GM12878 (cell line): Measurements from ENCODE around the gene CDYL. TPM values are rescaled to one million over a fixed set of nuclear protein-coding genes. Genes with fewer than 3 reads are reported as not detected.

Experiments used
- ATAC-seq: fragments of 200-7000 bp; cut with Tn5 transposase; 3 replicates; pipeline ENCODE4 v1.9.1; 2020; ENCODE audit warnings: mild to moderate bottlenecking, moderate library complexity
- BruUV-seq: library from RNA; stranded (reverse); fragments of 400-500 nt; replicated peaks from 2 replicates; lab custom pipeline; 2021; lab: Mats Ljungman, UMichigan
- CTCF ChIA-PET: fragments of 300-600 bp; sonication (Branson Sonifier 250); formaldehyde crosslinking; extraction: SDS; loops from one replicate; lab custom pipeline; 2021; ENCODE audit warnings: inconsistent platforms; lab: Yijun Ruan, JAX
- POLR2A ChIA-PET: fragments of 350-600 bp; formaldehyde crosslinking; extraction: SDS; loops from one replicate; lab custom pipeline; 2021; ENCODE audit warnings: inconsistent platforms; lab: Charles Lee
- RAD21 ChIA-PET: fragments of 300-600 bp; sonication (Branson Sonifier 250); formaldehyde crosslinking; loops from one replicate; lab custom pipeline; 2023; ENCODE audit warnings: antibody characterized with exemption; ENCODE audit not compliant: unreplicated experiment; lab: Charles Lee
- SMC1A ChIA-PET: fragments of 300-600 bp; sonication (Branson Sonifier 250); formaldehyde crosslinking; loops from one replicate; lab custom pipeline; 2023; ENCODE audit not compliant: unreplicated experiment, uncharacterized antibody; lab: Charles Lee
- DNase-seq: peaks from one replicate; pipeline ENCODE4 v3.0.0-alpha.2; 2011; ENCODE audit warnings: low read depth, low spot score
- FAIRE-seq: peaks from 3 replicates; lab custom pipeline; 2011; peaks lifted over from hg19 to GRCh38; lab: Jason Lieb, UNC
- H2AFZ ChIP-seq: 2 replicates; pipeline ENCODE4 v1.6.0; 2011; ENCODE audit warnings: low read depth, low read length, control low read depth; ENCODE audit not compliant: control insufficient read depth
- H3K27ac ChIP-seq: 2 replicates; pipeline ENCODE4 v1.5.1; 2011; ENCODE audit warnings: control low read depth; ENCODE audit not compliant: control insufficient read depth, insufficient read depth
- H3K27me3 ChIP-seq, 2 experiments: replicated peaks in 1 of 2; 2 replicates each; pipeline versions ENCODE4 v1.6.0 to v1.6.1; 2011; ENCODE audit warnings: low read length in 1 of 2; ENCODE audit not compliant: control insufficient read depth in 2 of 2, insufficient read depth in 2 of 2
- H3K36me3 ChIP-seq, 2 experiments: 2 replicates each; pipeline ENCODE4 v1.5.1; 2011; ENCODE audit warnings: low read length in 1 of 2; ENCODE audit not compliant: control insufficient read depth in 2 of 2, insufficient read depth in 2 of 2
- H3K4me1 ChIP-seq: 2 replicates; pipeline ENCODE4 v1.6.1; 2011; ENCODE audit warnings: mild to moderate bottlenecking, low read length, moderate library complexity, mixed read lengths; ENCODE audit not compliant: control insufficient read depth, insufficient read depth
- H3K4me2 ChIP-seq: 2 replicates; pipeline ENCODE4 v1.6.0; 2011; ENCODE audit warnings: control low read depth; ENCODE audit not compliant: control insufficient read depth, insufficient read depth
- H3K4me3 ChIP-seq: fragments of 200-600 bp; sonication (generic); 2 replicates; pipeline ENCODE4 v1.5.1; 2016
- H3K79me2 ChIP-seq: 2 replicates; pipeline ENCODE4 v1.6.0; 2011; ENCODE audit warnings: low read length; ENCODE audit not compliant: control insufficient read depth, insufficient read depth
- H3K9ac ChIP-seq: 2 replicates; pipeline ENCODE4 v1.8.0; 2011; ENCODE audit warnings: low read length, control low read depth, mixed read lengths; ENCODE audit not compliant: control insufficient read depth, insufficient read depth
- H3K9me3 ChIP-seq: replicated peaks from 3 replicates; pipeline ENCODE4 v1.5.1; 2011; ENCODE audit warnings: mild to moderate bottlenecking, low read length; ENCODE audit not compliant: control insufficient read depth, insufficient read depth
- H4K20me1 ChIP-seq: 2 replicates; pipeline ENCODE4 v1.6.0; 2011; ENCODE audit not compliant: control insufficient read depth, insufficient read depth
- CHD4 ChIP-seq: fragments of 200-600 bp; sonication (generic); IDR thresholded peaks from 2 replicates; pipeline ENCODE4 v1.6.1; 2016; ENCODE audit warnings: mild to moderate bottlenecking
- CREM ChIP-seq: IDR thresholded peaks from 2 replicates; pipeline ENCODE4 v1.6.1; 2014; ENCODE audit warnings: antibody characterized with exemption, low read depth
- EP300 ChIP-seq, 2 experiments: fragments of 150-350 bp in 1 of 2; IDR thresholded peaks; 2 replicates each; pipeline ENCODE4 v1.6.1; 2011 to 2012; ENCODE audit warnings: low read depth in 2 of 2, low read length in 2 of 2, borderline replicate concordance in 1 of 2, improper control_type of control experiment in 1 of 2, inconsistent platforms in 1 of 2; ENCODE audit not compliant: control insufficient read depth in 1 of 2
- FOS ChIP-seq: IDR thresholded peaks from 3 replicates; pipeline ENCODE4 v1.6.1; 2011; ENCODE audit warnings: borderline replicate concordance; ENCODE audit not compliant: insufficient read length; ENCODE audit errors: extremely low read depth
- IKZF1 ChIP-seq: fragments of 450-650 bp; conservative IDR thresholded peaks from 2 replicates; pipeline ENCODE4 v1.6.1; 2017; ENCODE audit warnings: antibody characterized with exemption, mild to moderate bottlenecking
- IKZF2 ChIP-seq, 2 experiments: fragments of 450-650 bp; IDR thresholded peaks; 2 replicates each; pipeline ENCODE4 v1.6.1; 2017; ENCODE audit warnings: mild to moderate bottlenecking in 2 of 2, moderate library complexity in 2 of 2
- JUND ChIP-seq: IDR thresholded peaks from 2 replicates; pipeline ENCODE4 v1.6.1; 2012; ENCODE audit warnings: low read depth, mild to moderate bottlenecking, low read length, improper control_type of control experiment, moderate library complexity
- KDM1A ChIP-seq: fragments of 200-600 bp; sonication (generic); IDR thresholded peaks from 2 replicates; pipeline ENCODE4 v1.6.1; 2016; ENCODE audit warnings: borderline replicate concordance
- POLR2A ChIP-seq: IDR thresholded peaks from 2 replicates; pipeline ENCODE4 v1.6.1; 2011; ENCODE audit warnings: low read depth, mild to moderate bottlenecking, low read length
- SREBF2 ChIP-seq: IDR thresholded peaks from 2 replicates; pipeline ENCODE4 v1.6.1; 2012; ENCODE audit warnings: mild to moderate bottlenecking, low read length
- WRNIP1 ChIP-seq: IDR thresholded peaks from 2 replicates; pipeline ENCODE4 v1.6.1; 2011; ENCODE audit warnings: low read depth, low read length, improper control_type of control experiment, borderline replicate concordance
- YBX1 ChIP-seq: fragments of 450-650 bp; IDR thresholded peaks from 2 replicates; pipeline ENCODE4 v1.6.1; 2016; ENCODE audit warnings: antibody characterized with exemption
- WGBS: methylation state at CpG from one replicate; pipeline ENCODE4 v1.1.6; 2016; ENCODE audit warnings: low lambda C conversion rate; ENCODE audit not compliant: insufficient replicate concordance, insufficient coverage; ENCODE audit errors: missing lambda C conversion rate; 5-methylcytosine and 5-hydroxymethylcytosine counted together
- in situ Hi-C: fragments of 300-500 bp; cut with MboI; formaldehyde crosslinking; loops from 9 replicates; pipeline ENCODE4 v1.14.3; 2018; ENCODE audit warnings: mixed read lengths
- intact Hi-C: fragments of 100-400 bp; cut with micrococcal nuclease; formaldehyde crosslinking; loops from one replicate; pipeline ENCODE4 v1.14.2; 2022; ENCODE audit not compliant: unreplicated experiment
- polyA plus RNA-seq, 11 experiments: library from polyadenylated mRNA; depleted of rRNA in 4 of 11; unstranded in 6 of 11; stranded (reverse) in 5 of 11; fragments of >200 nt; fragmentation: Nextera tagmentation in 4 of 11; fragmentation: Illumina TruSeq in 1 of 11; extraction: Ambion mirVana in 4 of 11; extraction: Trizol in 1 of 11; gene quantifications; 1 replicate in 1 of 11; 2 replicates in 10 of 11; pipeline versions ENCODE4 v1.2.1 to v1.2.3, GENCODE V29; 2011 to 2016; ENCODE audit warnings: inconsistent platforms in 2 of 11, missing spikeins in 2 of 11, low read depth in 1 of 11
- total RNA-seq, 4 experiments: library from RNA; depleted of rRNA in 3 of 4; stranded (reverse); fragments of >200 nt in 3 of 4; fragmentation: Illumina TruSeq in 1 of 4; extraction: Trizol in 1 of 4; gene quantifications; 2 replicates each; pipeline versions ENCODE4 v1.2.1 to v1.2.3, GENCODE V29; 2013 to 2021
- TF ChIP-seq, protein P1 (sequence below): IDR thresholded peaks from 2 replicates; pipeline ENCODE4 v1.6.1; 2011; ENCODE audit warnings: borderline replicate concordance, low read depth, mild to moderate bottlenecking, moderate library complexity, mixed read lengths, low read length; ENCODE audit not compliant: insufficient read depth; ENCODE audit errors: extremely low read length
- TF ChIP-seq, protein P2 (sequence below), 3 experiments: IDR thresholded peaks in 2 of 3; conservative IDR thresholded peaks in 1 of 3; 2 replicates each; pipeline ENCODE4 v1.5.1; 2011; ENCODE audit warnings: low read depth in 3 of 3, low read length in 3 of 3, mild to moderate bottlenecking in 3 of 3, control low read depth in 2 of 3, moderate library complexity in 2 of 3, inconsistent platforms in 1 of 3, mixed read lengths in 1 of 3; ENCODE audit not compliant: control insufficient read depth in 2 of 3, insufficient read depth in 1 of 3; ENCODE audit errors: extremely low read depth in 1 of 3
- TF ChIP-seq, protein P3 (sequence below): fragments of 450-650 bp; IDR thresholded peaks from 2 replicates; pipeline ENCODE4 v1.6.1; 2017; ENCODE audit warnings: mild to moderate bottlenecking, low read depth, inconsistent platforms; ENCODE audit not compliant: poor library complexity, severe bottlenecking

CDYL gene
- total and polyA plus RNA-seq, 10 of the 15 experiments (the other 5 are each of a cell fraction or from before 2014, with no cell fraction given) = 9.3 to 61.2 (median 28.5) TPM

DNA sequence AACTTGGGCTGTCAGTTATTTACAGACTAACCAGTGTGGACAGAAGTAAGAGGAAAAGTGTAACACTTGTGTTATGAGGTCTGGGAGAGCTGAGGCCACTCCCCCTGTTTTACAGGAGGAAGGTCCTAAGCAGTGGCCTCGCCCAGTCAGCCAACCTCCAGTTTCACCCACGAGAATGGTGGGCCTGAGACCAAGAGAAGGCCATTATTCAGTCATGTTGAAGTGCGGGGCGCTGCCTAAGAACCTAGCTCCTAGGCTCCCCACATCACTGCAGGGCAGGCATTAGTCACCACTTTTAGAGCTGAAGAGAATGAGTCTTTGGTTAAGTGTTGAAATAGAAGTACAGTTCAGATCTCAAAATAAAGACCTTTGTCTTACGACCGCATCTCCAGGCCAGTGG lies 27.9 kb downstream of the CDYL start (continued):
- TF ChIP-seq, protein P1, sequence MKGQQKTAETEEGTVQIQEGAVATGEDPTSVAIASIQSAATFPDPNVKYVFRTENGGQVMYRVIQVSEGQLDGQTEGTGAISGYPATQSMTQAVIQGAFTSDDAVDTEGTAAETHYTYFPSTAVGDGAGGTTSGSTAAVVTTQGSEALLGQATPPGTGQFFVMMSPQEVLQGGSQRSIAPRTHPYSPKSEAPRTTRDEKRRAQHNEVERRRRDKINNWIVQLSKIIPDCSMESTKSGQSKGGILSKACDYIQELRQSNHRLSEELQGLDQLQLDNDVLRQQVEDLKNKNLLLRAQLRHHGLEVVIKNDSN = no peak
- TF ChIP-seq CREM (no peak), POLR2A (no peak), WRNIP1 (no peak), YBX1 (no peak), FOS (no peak), IKZF2 (IDR thresholded peaks at IDR 0.05) (no peak)

DNA sequence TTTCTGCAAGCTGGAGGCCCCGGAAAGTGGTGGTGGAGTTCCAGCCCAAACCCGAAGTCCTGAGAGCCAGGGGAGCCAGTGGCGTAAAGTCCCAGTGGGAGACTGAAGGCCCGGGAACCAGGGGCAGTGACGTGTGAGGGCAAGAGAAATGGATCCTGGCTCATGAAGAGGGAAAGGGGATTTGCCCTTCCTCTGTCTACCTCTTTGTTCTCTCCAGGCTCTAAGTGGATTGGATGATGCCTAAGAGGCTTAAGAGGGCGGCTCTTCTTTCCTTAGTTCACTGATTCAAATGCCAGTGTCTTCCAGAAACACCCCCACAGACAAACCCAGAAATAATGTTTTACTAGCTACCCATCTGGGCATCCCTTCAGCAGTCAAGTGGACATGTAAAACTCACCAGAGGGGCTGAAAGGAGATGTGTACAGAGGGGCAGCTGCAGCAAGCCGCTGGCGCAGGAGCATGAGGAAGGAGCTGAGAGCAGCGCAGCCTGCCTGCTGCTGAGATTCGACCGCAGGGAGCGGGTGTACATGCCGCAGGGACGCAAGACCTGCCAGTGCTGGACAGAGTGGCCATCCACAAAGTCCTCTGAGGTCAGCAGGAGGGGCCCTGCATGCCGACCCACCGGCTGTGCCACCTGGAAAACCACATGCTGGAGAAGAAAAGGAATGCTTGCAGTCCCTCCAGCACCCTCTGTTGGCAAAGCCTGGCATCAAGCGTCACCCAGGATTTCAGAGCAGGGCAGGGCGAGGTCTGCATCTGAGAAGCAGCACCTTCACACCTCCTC lies 29.5 kb downstream of the CDYL start:
- ChIA-PET RAD21 (interaction anchor here (8.2 kb wide), 1 partner anchor 27 kb away, joined by 203 read pairs; the partner anchor contains the start of gene CDYL), POLR2A (no interaction called here), SMC1A (interaction anchor here (0.6 to 12.1 kb wide), 4 partner anchors 19 to 122 kb away, joined by 3 to 237 read pairs (median 18); partner anchors contain the start of gene CDYL), CTCF (interaction anchor here (0.7 to 4.8 kb wide), 7 partner anchors 9 to 135 kb away, joined by 3 to 26 read pairs (median 4); no protein-coding TSS in a partner anchor)
- in situ Hi-C loops (no loop called here), intact Hi-C loops (no loop called here)
- no peak for FAIRE-seq
- Histone ChIP-seq H3K4me2 (no peak overlapping the region), H4K20me1 (peaks cover 10% of the 10 kb centered on the region), H3K79me2 (peaks cover 89% of the 10 kb centered on the region), H3K36me3 (peaks cover 1 to 12% of the 10 kb centered on the region in 2 experiments; a peak in 1 of 4 replicates), H3K27me3 (no peaks in the 10 kb centered on the region), H3K4me3 (no peak overlapping the region), H3K9me3 (peaks cover 2% of the 10 kb centered on the region; the same call in 1 of the 3 replicates), H3K9ac (no peak overlapping the region), H3K27ac (no peak overlapping the region), H3K4me1 (peaks cover 46% of the 10 kb centered on the region), H2AFZ (no peak overlapping the region)
- BruUV-seq = no TSS peak
- 87% methylated on average over 18 of the region's 18 CpGs for WGBS
- DNase-seq = no peak
- ATAC-seq = no peak
- TF ChIP-seq SREBF2 = no peak
- TF ChIP-seq CREM = no peak
- no peak for TF ChIP-seq JUND
- TF ChIP-seq CHD4 = no peak
- peak; percentile 25; the same call in 1 of the 2 replicates for TF ChIP-seq IKZF1
- TF ChIP-seq, protein P2, sequence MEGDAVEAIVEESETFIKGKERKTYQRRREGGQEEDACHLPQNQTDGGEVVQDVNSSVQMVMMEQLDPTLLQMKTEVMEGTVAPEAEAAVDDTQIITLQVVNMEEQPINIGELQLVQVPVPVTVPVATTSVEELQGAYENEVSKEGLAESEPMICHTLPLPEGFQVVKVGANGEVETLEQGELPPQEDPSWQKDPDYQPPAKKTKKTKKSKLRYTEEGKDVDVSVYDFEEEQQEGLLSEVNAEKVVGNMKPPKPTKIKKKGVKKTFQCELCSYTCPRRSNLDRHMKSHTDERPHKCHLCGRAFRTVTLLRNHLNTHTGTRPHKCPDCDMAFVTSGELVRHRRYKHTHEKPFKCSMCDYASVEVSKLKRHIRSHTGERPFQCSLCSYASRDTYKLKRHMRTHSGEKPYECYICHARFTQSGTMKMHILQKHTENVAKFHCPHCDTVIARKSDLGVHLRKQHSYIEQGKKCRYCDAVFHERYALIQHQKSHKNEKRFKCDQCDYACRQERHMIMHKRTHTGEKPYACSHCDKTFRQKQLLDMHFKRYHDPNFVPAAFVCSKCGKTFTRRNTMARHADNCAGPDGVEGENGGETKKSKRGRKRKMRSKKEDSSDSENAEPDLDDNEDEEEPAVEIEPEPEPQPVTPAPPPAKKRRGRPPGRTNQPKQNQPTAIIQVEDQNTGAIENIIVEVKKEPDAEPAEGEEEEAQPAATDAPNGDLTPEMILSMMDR (IDR thresholded peaks at IDR 0.05 in 2 of 3, conservative IDR thresholded peaks at IDR 0.05 in 1 of 3; ENCODE audit: control insufficient read depth in 2 of 3, extremely low read depth in 1 of 3, insufficient read depth in 1 of 3, low read depth in 3 of 3, low read length in 3 of 3) = peak; percentile 48 to 70 (median 57); a peak in 5 of 6 replicates
- TF ChIP-seq KDM1A = no peak
- TF ChIP-seq, protein P3, sequence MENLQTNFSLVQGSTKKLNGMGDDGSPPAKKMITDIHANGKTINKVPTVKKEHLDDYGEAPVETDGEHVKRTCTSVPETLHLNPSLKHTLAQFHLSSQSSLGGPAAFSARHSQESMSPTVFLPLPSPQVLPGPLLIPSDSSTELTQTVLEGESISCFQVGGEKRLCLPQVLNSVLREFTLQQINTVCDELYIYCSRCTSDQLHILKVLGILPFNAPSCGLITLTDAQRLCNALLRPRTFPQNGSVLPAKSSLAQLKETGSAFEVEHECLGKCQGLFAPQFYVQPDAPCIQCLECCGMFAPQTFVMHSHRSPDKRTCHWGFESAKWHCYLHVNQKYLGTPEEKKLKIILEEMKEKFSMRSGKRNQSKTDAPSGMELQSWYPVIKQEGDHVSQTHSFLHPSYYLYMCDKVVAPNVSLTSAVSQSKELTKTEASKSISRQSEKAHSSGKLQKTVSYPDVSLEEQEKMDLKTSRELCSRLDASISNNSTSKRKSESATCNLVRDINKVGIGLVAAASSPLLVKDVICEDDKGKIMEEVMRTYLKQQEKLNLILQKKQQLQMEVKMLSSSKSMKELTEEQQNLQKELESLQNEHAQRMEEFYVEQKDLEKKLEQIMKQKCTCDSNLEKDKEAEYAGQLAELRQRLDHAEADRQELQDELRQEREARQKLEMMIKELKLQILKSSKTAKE = no peak
- TF ChIP-seq EP300 (IDR thresholded peaks at IDR 0.05; ENCODE audit: borderline replicate concordance in 1 of 2, control insufficient read depth in 1 of 2, low read depth in 2 of 2, low read length in 2 of 2) = no peak
